ENCODE data around the gene ABI3. TPM values are rescaled to one million over a fixed set of nuclear protein-coding genes. Genes with fewer than 3 reads are reported as not detected.

ABI3 gene
- total and polyA plus RNA-seq, 9 of the 15 experiments (the other 6 are each of a cell fraction or from before 2014, with no cell fraction given): not detected

- TF ChIP-seq E2F6 (IDR thresholded peaks at IDR 0.05; ENCODE audit: borderline replicate concordance in 1 of 2, extremely low read depth in 1 of 2, insufficient read depth in 1 of 2, insufficient read length in 1 of 2, low read depth in 1 of 2, low read length in 1 of 2, poor library complexity in 1 of 2, severe bottlenecking in 1 of 2): peak in 1 of 2 experiments; percentile 55
- TF ChIP-seq ETS1 (conservative IDR thresholded peaks at IDR 0.05; ENCODE audit: control insufficient read depth, low read depth, low read length): no peak
- no peak for TF ChIP-seq CUX1 (CRISPR knock-in tag; IDR thresholded peaks at IDR 0.05)
- TF ChIP-seq THRAP3 (IDR thresholded peaks at IDR 0.05; ENCODE audit: borderline replicate concordance): peak; percentile 88; the same call in 1 of the 2 replicates
- TF ChIP-seq E2F4 (CRISPR knock-in tag; IDR thresholded peaks at IDR 0.05; ENCODE audit: low read depth): no peak
- TF ChIP-seq E2F1 (CRISPR knock-in tag; IDR thresholded peaks at IDR 0.05): no peak
- no peak for TF ChIP-seq ZFP30 (CRISPR knock-in tag; IDR thresholded peaks at IDR 0.05; ENCODE audit: borderline replicate concordance)
- TF ChIP-seq ZBTB33 (CRISPR knock-in tag; IDR thresholded peaks at IDR 0.05): no peak
- TF ChIP-seq TSC22D4 (tag; IDR thresholded peaks at IDR 0.05): no peak
- 0 out of 2 replicates have a peak, but pooled peaks have one; percentile 42 for TF ChIP-seq LEF1 (IDR thresholded peaks at IDR 0.05)
- TF ChIP-seq BCOR (IDR thresholded peaks at IDR 0.05): no peak
- peak; percentile 45; the same call in 1 of the 2 replicates for TF ChIP-seq PHB2 (IDR thresholded peaks at IDR 0.05; ENCODE audit: low read depth)
- TF ChIP-seq DMBX1 (CRISPR knock-in tag; IDR thresholded peaks at IDR 0.05; ENCODE audit: borderline replicate concordance): no peak
Observed at GRCh38 chr17:49193513-49194296, 16.8 kb upstream of the ABI3 start (continued).

Measured in K562 (cell line).